Nucleus accumbens (tissue), 56 donors: ENCODE results near the gene SLC4A4.

ENCODE experiments used
- DNase-seq, 56 donors: peaks; one replicate each; lab custom pipeline; 2025; lab: John Stamatoyannopoulos, UW

Gene SLC4A4

GRCh38 chr4:71338846-71339593 is at the start of gene SLC4A4:
Gene SLC4A4 (plus strand): TSS chr4:71339020.
- no peak for DNase-seq

GRCh38 chr4:71290074-71290473 is 48.7 kb upstream of the SLC4A4 start:
- DNase-seq, result peak in 2 of 56 donors; percentile 1 to 23

- no peak for DNase-seq
Measured at GRCh38 chr4:71290476-71290875, 48.3 kb upstream of the SLC4A4 start.

GRCh38 chr4:71292228-71292627 is 46.6 kb upstream of the SLC4A4 start:
- DNase-seq, result no peak

- no peak for DNase-seq
Measured at GRCh38 chr4:71293705-71294104, 45.1 kb upstream of the SLC4A4 start.

GRCh38 chr4:71294301-71294700 is 44.5 kb upstream of the SLC4A4 start:
- no peak for DNase-seq

- peak in 30 of 56 donors; percentile 4 to 68 (median 32) for DNase-seq
Measured at GRCh38 chr4:71296945-71297344, 41.9 kb upstream of the SLC4A4 start.

- no peak for DNase-seq
Measured at GRCh38 chr4:71300362-71300761, 38.5 kb upstream of the SLC4A4 start.

GRCh38 chr4:71300964-71301363 is 37.9 kb upstream of the SLC4A4 start:
- no peak for DNase-seq

GRCh38 chr4:71303287-71303686 is 35.5 kb upstream of the SLC4A4 start:
- DNase-seq, result no peak

- no peak for DNase-seq
Measured at GRCh38 chr4:71303850-71304249, 35.0 kb upstream of the SLC4A4 start.

GRCh38 chr4:71304289-71304850 is 34.5 kb upstream of the SLC4A4 start:
- no peak for DNase-seq

- no peak for DNase-seq
Measured at GRCh38 chr4:71307729-71308128, 31.1 kb upstream of the SLC4A4 start.

- no peak for DNase-seq
Measured at GRCh38 chr4:71322425-71322824, 16.4 kb upstream of the SLC4A4 start.

- DNase-seq, result no peak
Measured at GRCh38 chr4:71333368-71333767, 5.5 kb upstream of the SLC4A4 start.

GRCh38 chr4:71333960-71334359 is 4.9 kb upstream of the SLC4A4 start:
- DNase-seq, result no peak

- no peak for DNase-seq
Measured at GRCh38 chr4:71334465-71334882, 4.3 kb upstream of the SLC4A4 start.

GRCh38 chr4:71343670-71344466 is 5.0 kb downstream of the SLC4A4 start:
- no peak for DNase-seq

GRCh38 chr4:71346710-71347109 is 7.9 kb downstream of the SLC4A4 start:
- no peak for DNase-seq

GRCh38 chr4:71348586-71348985 is 9.8 kb downstream of the SLC4A4 start:
- DNase-seq, result no peak

- DNase-seq, result no peak
Measured at GRCh38 chr4:71355045-71355444, 16.2 kb downstream of the SLC4A4 start.

GRCh38 chr4:71355971-71356370 is 17.2 kb downstream of the SLC4A4 start:
- DNase-seq, result no peak
